Sigmoid colon (tissue), 4 donors: ENCODE data around the gene GLIS1.

ENCODE experiments used
- POLR2A ChIP-seq, 2 donors: fragments of 450-650 bp; IDR thresholded peaks; one replicate each; pipeline ENCODE4 v1.6.1; 2016; ENCODE audit warnings: antibody characterized with exemption in 2 of 2, mild to moderate bottlenecking in 2 of 2, moderate library complexity in 2 of 2
- POLR2AphosphoS5 ChIP-seq, 4 donors: sonication (generic); formaldehyde crosslinking; IDR thresholded peaks; one replicate each; pipeline ENCODE4 v1.6.1; 2017; ENCODE audit warnings: antibody characterized with exemption in 4 of 4
- TF ChIP-seq, protein P1 (sequence below), 4 experiments: fragments of 450-650 bp in 3 of 4; fragments of 200-600 bp in 1 of 4; IDR thresholded peaks; one replicate each; pipeline ENCODE4 v1.5.1; 2016 to 2019; ENCODE audit warnings: antibody characterized with exemption in 4 of 4, mild to moderate bottlenecking in 3 of 4, moderate library complexity in 2 of 4

DNA sequence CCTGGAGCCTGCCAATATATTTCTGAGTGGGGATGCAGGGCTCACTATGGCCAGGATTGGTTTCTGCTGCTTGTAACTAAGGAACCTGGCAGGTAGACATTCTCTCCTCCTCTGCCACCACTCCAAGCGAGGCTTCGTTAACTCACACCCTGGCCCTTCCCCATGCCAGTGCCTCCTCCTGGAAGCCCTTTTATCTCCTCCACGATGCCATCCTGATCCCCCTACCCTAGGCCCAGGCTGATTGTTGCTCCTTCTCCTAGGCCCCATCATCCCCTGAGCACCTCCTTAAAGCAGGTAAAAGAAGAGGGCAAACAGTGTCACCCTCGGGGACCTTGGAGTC is 161.2 kb downstream of the GLIS1 start:
- TF ChIP-seq, protein P1, sequence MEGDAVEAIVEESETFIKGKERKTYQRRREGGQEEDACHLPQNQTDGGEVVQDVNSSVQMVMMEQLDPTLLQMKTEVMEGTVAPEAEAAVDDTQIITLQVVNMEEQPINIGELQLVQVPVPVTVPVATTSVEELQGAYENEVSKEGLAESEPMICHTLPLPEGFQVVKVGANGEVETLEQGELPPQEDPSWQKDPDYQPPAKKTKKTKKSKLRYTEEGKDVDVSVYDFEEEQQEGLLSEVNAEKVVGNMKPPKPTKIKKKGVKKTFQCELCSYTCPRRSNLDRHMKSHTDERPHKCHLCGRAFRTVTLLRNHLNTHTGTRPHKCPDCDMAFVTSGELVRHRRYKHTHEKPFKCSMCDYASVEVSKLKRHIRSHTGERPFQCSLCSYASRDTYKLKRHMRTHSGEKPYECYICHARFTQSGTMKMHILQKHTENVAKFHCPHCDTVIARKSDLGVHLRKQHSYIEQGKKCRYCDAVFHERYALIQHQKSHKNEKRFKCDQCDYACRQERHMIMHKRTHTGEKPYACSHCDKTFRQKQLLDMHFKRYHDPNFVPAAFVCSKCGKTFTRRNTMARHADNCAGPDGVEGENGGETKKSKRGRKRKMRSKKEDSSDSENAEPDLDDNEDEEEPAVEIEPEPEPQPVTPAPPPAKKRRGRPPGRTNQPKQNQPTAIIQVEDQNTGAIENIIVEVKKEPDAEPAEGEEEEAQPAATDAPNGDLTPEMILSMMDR (IDR thresholded peaks at IDR 0.05) = no peak
- TF ChIP-seq POLR2A (IDR thresholded peaks at IDR 0.05) (no peak), POLR2AphosphoS5 (IDR thresholded peaks at IDR 0.05) (no peak)
